Measurements from ENCODE around the gene KMT2C.
"Not testable (repeated sequence)": the region's sequence is repeated elsewhere in the genome, so short reads cannot be mapped to it uniquely, and the experiment has no call there.

- TF ChIP-seq CTCF (IDR thresholded peaks at IDR 0.05 in 4 of 5, conservative IDR thresholded peaks at IDR 0.05 in 1 of 5); POLR2A (IDR thresholded peaks at IDR 0.05): not testable (repeated sequence)
These were observed 58.9 kb downstream of the KMT2C start for GRCh38 chr7:152376716-152377484.

All from gastrocnemius medialis (tissue), 4 donors.